NCI-H82 treated with DMSO at 0.1 percent for 48 hours (cell line): Measurements from ENCODE around the gene SYNE1.

Source experiments
- DNase-seq: peaks from one replicate; lab custom pipeline; 2025; ENCODE audit not compliant: unreplicated experiment; lab: John Stamatoyannopoulos, UW

The SYNE1 gene

GRCh38 chr6:152295346-152295745 lies 341.8 kb downstream of the SYNE1 start:
- DNase-seq = no peak

GRCh38 chr6:152293404-152293803 lies 343.8 kb downstream of the SYNE1 start:
- DNase-seq = peak; percentile 90

GRCh38 chr6:152292555-152292954 lies 344.6 kb downstream of the SYNE1 start:
- DNase-seq = no peak

- DNase-seq = no peak
Measured at GRCh38 chr6:152290693-152291092, 346.5 kb downstream of the SYNE1 start.

GRCh38 chr6:152277826-152278329 lies 359.3 kb downstream of the SYNE1 start:
- DNase-seq = peak; percentile 13

- peak; percentile 87 for DNase-seq
Measured at GRCh38 chr6:152273638-152274037, 363.5 kb downstream of the SYNE1 start.

GRCh38 chr6:152273002-152273401 lies 364.2 kb downstream of the SYNE1 start:
- no peak for DNase-seq

GRCh38 chr6:152272486-152272885 lies 364.7 kb downstream of the SYNE1 start:
- DNase-seq = peak; percentile 36

- no peak for DNase-seq
Measured at GRCh38 chr6:152271776-152272464, 365.2 kb downstream of the SYNE1 start.

GRCh38 chr6:152270301-152270925 lies 366.7 kb downstream of the SYNE1 start:
- peak; percentile 77 for DNase-seq

GRCh38 chr6:152268846-152269442 lies 368.2 kb downstream of the SYNE1 start:
- no peak for DNase-seq

- DNase-seq = no peak
Measured at GRCh38 chr6:152267967-152268845, 369.0 kb downstream of the SYNE1 start.

- DNase-seq = no peak
Measured at GRCh38 chr6:152265651-152266050, 371.5 kb downstream of the SYNE1 start.

GRCh38 chr6:152263582-152263981 lies 373.6 kb downstream of the SYNE1 start:
- DNase-seq = no peak

GRCh38 chr6:152261179-152261578 lies 376.0 kb downstream of the SYNE1 start:
- DNase-seq = no peak

- no peak for DNase-seq
Measured at GRCh38 chr6:152259234-152259633, 377.9 kb downstream of the SYNE1 start.

- no peak for DNase-seq
Measured at GRCh38 chr6:152257581-152257980, 379.6 kb downstream of the SYNE1 start.

- no peak for DNase-seq
Measured at GRCh38 chr6:152250127-152250526, 387.0 kb downstream of the SYNE1 start.

GRCh38 chr6:152248980-152249379 lies 388.2 kb downstream of the SYNE1 start:
- no peak for DNase-seq

GRCh38 chr6:152246554-152247337 lies 390.4 kb downstream of the SYNE1 start:
- no peak for DNase-seq
